Liver (tissue), 9 donors: ENCODE data around the gene KDM2B. TPM values are rescaled to one million over a fixed set of nuclear protein-coding genes. Genes with fewer than 3 reads are reported as not detected.

Experiments used
- DNase-seq: peaks from one replicate; pipeline ENCODE4 v3.0.0-alpha.2; 2017; ENCODE audit warnings: low spot score
- H3K27ac ChIP-seq, 2 donors: one replicate each; pipeline ENCODE4 v1.7.0; 2013; ENCODE audit warnings: inconsistent platforms in 2 of 2, low read length in 2 of 2, control low read depth in 1 of 2, low read depth in 1 of 2, mild to moderate bottlenecking in 1 of 2
- H3K27me3 ChIP-seq, 4 donors: one replicate each; pipeline versions ENCODE4 v1.6.1 to v1.7.0; 2013; ENCODE audit warnings: low read length in 3 of 4, inconsistent platforms in 1 of 4, mild to moderate bottlenecking in 1 of 4, moderate library complexity in 1 of 4; ENCODE audit not compliant: control insufficient read depth in 4 of 4, insufficient read depth in 4 of 4
- H3K36me3 ChIP-seq, 4 donors: one replicate each; pipeline versions ENCODE4 v1.6.1 to v1.7.0; 2013; ENCODE audit warnings: low read length in 3 of 4, mild to moderate bottlenecking in 3 of 4, low read depth in 1 of 4, moderate library complexity in 1 of 4; ENCODE audit not compliant: control insufficient read depth in 4 of 4, insufficient read depth in 3 of 4
- H3K4me1 ChIP-seq, 4 donors: one replicate each; pipeline versions ENCODE4 v1.6.1 to v1.7.0; 2013; ENCODE audit warnings: low read length in 3 of 4, mild to moderate bottlenecking in 3 of 4, moderate library complexity in 1 of 4; ENCODE audit not compliant: control insufficient read depth in 4 of 4, insufficient read depth in 4 of 4
- H3K4me3 ChIP-seq, 3 donors: one replicate each; pipeline versions ENCODE4 v1.6.1 to v1.7.0; 2013; ENCODE audit warnings: low read length in 3 of 3, control low read depth in 1 of 3, low read depth in 1 of 3, mild to moderate bottlenecking in 1 of 3
- H3K9ac ChIP-seq, 2 donors: one replicate each; pipeline ENCODE4 v1.7.0; 2013; ENCODE audit warnings: low read length in 2 of 2, mild to moderate bottlenecking in 2 of 2, moderate library complexity in 2 of 2, control low read depth in 1 of 2, low read depth in 1 of 2
- H3K9me3 ChIP-seq, 4 donors: one replicate each; pipeline versions ENCODE4 v1.6.1 to v1.7.0; 2013; ENCODE audit warnings: low read length in 3 of 4; ENCODE audit not compliant: control insufficient read depth in 4 of 4
- ATF3 ChIP-seq: IDR thresholded peaks from 2 replicates; pipeline ENCODE4 v1.6.1; 2016; ENCODE audit warnings: antibody characterized with exemption
- CTCF ChIP-seq: fragments of 150-350 bp; IDR thresholded peaks from 2 replicates; pipeline ENCODE4 v1.5.1; 2017; ENCODE audit warnings: improper control_type of control experiment, low read depth, low read length; ENCODE audit not compliant: missing input control
- EGR1 ChIP-seq, 2 donors: IDR thresholded peaks; 2 replicates each; pipeline ENCODE4 v1.6.1; 2016 to 2018; ENCODE audit warnings: antibody characterized with exemption in 2 of 2, low read depth in 2 of 2
- FOXA1 ChIP-seq: IDR thresholded peaks from 2 replicates; pipeline ENCODE4 v1.6.1; 2016; ENCODE audit warnings: antibody characterized with exemption
- FOXA2 ChIP-seq: IDR thresholded peaks from 2 replicates; pipeline ENCODE4 v1.6.1; 2016; ENCODE audit warnings: antibody characterized with exemption
- GABPA ChIP-seq, 2 donors: IDR thresholded peaks in 1 of 2; conservative IDR thresholded peaks in 1 of 2; 2 replicates each; pipeline ENCODE4 v1.6.1; 2016; ENCODE audit warnings: antibody characterized with exemption in 2 of 2, mild to moderate bottlenecking in 1 of 2, moderate library complexity in 1 of 2
- HNF4A ChIP-seq, 2 donors: conservative IDR thresholded peaks; 2 replicates each; pipeline ENCODE4 v1.6.1; 2016; ENCODE audit warnings: antibody characterized with exemption in 2 of 2, mild to moderate bottlenecking in 2 of 2
- HNF4G ChIP-seq: IDR thresholded peaks from 2 replicates; pipeline ENCODE4 v1.6.1; 2016; ENCODE audit warnings: antibody characterized with exemption
- JUND ChIP-seq, 2 donors: IDR thresholded peaks; 2 replicates each; pipeline ENCODE4 v1.6.1; 2016; ENCODE audit warnings: antibody characterized with exemption in 2 of 2
- MAX ChIP-seq: IDR thresholded peaks from 2 replicates; pipeline ENCODE4 v1.6.1; 2016; ENCODE audit warnings: antibody characterized with exemption
- NR2F2 ChIP-seq: IDR thresholded peaks from 2 replicates; pipeline ENCODE4 v1.6.1; 2016; ENCODE audit warnings: antibody characterized with exemption
- RAD21 ChIP-seq, 2 donors: IDR thresholded peaks; 2 replicates each; pipeline ENCODE4 v1.6.1; 2016; ENCODE audit warnings: antibody characterized with exemption in 2 of 2, mild to moderate bottlenecking in 2 of 2
- REST ChIP-seq: IDR thresholded peaks from 2 replicates; pipeline ENCODE4 v1.6.1; 2016; ENCODE audit warnings: antibody characterized with exemption, mild to moderate bottlenecking
- RXRA ChIP-seq, 2 donors: IDR thresholded peaks; 2 replicates each; pipeline ENCODE4 v1.6.1; 2017 to 2018; ENCODE audit warnings: antibody characterized with exemption in 2 of 2, mild to moderate bottlenecking in 1 of 2
- SP1 ChIP-seq: IDR thresholded peaks from 2 replicates; pipeline ENCODE4 v1.6.1; 2018; ENCODE audit warnings: antibody characterized with exemption, mild to moderate bottlenecking
- TAF1 ChIP-seq: conservative IDR thresholded peaks from 2 replicates; pipeline ENCODE4 v1.6.1; 2016; ENCODE audit warnings: antibody characterized with exemption, mild to moderate bottlenecking
- YY1 ChIP-seq: IDR thresholded peaks from 2 replicates; pipeline ENCODE4 v1.6.1; 2016; ENCODE audit warnings: antibody characterized with exemption, mild to moderate bottlenecking
- ZBTB33 ChIP-seq: IDR thresholded peaks from 2 replicates; pipeline ENCODE4 v1.6.1; 2016; ENCODE audit warnings: antibody characterized with exemption
- WGBS: extraction: QIAGEN DNeasy Blood & Tissue Kit; methylation state at CpG from one replicate; pipeline ENCODE4 v1.1.7; 2013; 5-methylcytosine and 5-hydroxymethylcytosine counted together
- polyA plus RNA-seq, 2 donors: library from polyadenylated mRNA; stranded (reverse) in 1 of 2; unstranded in 1 of 2; fragments of 200-250 nt in 1 of 2; fragments of >200 nt in 1 of 2; fragmentation: Nextera tagmentation in 1 of 2; extraction: Ambion mirVana in 1 of 2; gene quantifications; one replicate each; pipeline versions ENCODE4 v1.2.1 to v1.2.3, GENCODE V29; 2013 to 2015
- total RNA-seq, 2 donors: library from RNA; depleted of rRNA; stranded (reverse); fragments of >200 nt; gene quantifications; one replicate each; pipeline ENCODE4 v1.2.3, GENCODE V29; 2014
- donor health status: healthy.
- donor health status: healthy.
- donor health status: healthy.
- donor health status: healthy.
- donor health status: healthy.

The KDM2B gene
- total and polyA plus RNA-seq, 4 donors = 7.0 to 34.2 (median 10.6) TPM

GRCh38 chr12:121417847-121418246, 163.0 kb downstream of the KDM2B start:
- DNase-seq = no peak
- H3K27ac ChIP-seq = no peak overlapping the region
- WGBS = 94% methylated on average over 6 of the region's 6 CpGs
- H3K9ac ChIP-seq = no peak overlapping the region
- no peaks in the 10 kb centered on the region for H3K4me1 ChIP-seq
- peaks cover 4 to 41% (median 34%) of the 10 kb centered on the region in 4 donors for H3K36me3 ChIP-seq
- TF ChIP-seq FOXA1 = no peak
- TF ChIP-seq FOXA2 = no peak
- TF ChIP-seq TAF1 = no peak
- no peak for TF ChIP-seq SP1
- TF ChIP-seq HNF4G = no peak
- TF ChIP-seq YY1 = no peak
- no peak for TF ChIP-seq HNF4A (conservative IDR thresholded peaks at IDR 0.05)
- no peak for TF ChIP-seq ATF3
- TF ChIP-seq MAX = no peak
- TF ChIP-seq RXRA (IDR thresholded peaks at IDR 0.05) = no peak
- TF ChIP-seq ZBTB33 = no peak
- TF ChIP-seq GABPA (IDR thresholded peaks at IDR 0.05 in 1 of 2, conservative IDR thresholded peaks at IDR 0.05 in 1 of 2) = no peak
- no peak for TF ChIP-seq EGR1 (IDR thresholded peaks at IDR 0.05; ENCODE audit: low read depth in 2 of 2)
- no peak for TF ChIP-seq JUND (IDR thresholded peaks at IDR 0.05)
- TF ChIP-seq REST = no peak
- TF ChIP-seq RAD21 (IDR thresholded peaks at IDR 0.05) = no peak
- no peak for TF ChIP-seq NR2F2
- TF ChIP-seq CTCF = no peak
- H3K4me3 ChIP-seq = no peak overlapping the region
- H3K27me3 ChIP-seq = no peaks in the 10 kb centered on the region
- no peaks in the 10 kb centered on the region for H3K9me3 ChIP-seq
